OCI-LY1 (cell line): ENCODE measurements around the gene SHTN1.

ENCODE experiments used
- H2AFZ ChIP-seq: fragments of 200-600 bp; sonication (generic), shearing (Covaris generic); 2 replicates; pipeline ENCODE4 v1.6.0; 2014; ENCODE audit warnings: antibody characterized with exemption, mild to moderate bottlenecking, low read length
- H3F3A ChIP-seq: fragments of 200-600 bp; sonication (generic), shearing (Covaris generic); 2 replicates; pipeline ENCODE4 v1.6.0; 2014; ENCODE audit warnings: mild to moderate bottlenecking, antibody characterized with exemption, low read length, moderate library complexity; ENCODE audit not compliant: insufficient read depth
- H3K27ac ChIP-seq: fragments of 200-600 bp; sonication (generic); 2 replicates; pipeline ENCODE4 v1.5.1; 2014; ENCODE audit warnings: low read length, mixed run types, mild to moderate bottlenecking, low read depth; ENCODE audit not compliant: poor library complexity, severe bottlenecking
- H3K27me3 ChIP-seq: fragments of 200-600 bp; sonication (generic); 2 replicates; pipeline ENCODE4 v1.6.0; 2014; ENCODE audit warnings: antibody characterized with exemption, mild to moderate bottlenecking, low read length, moderate library complexity; ENCODE audit not compliant: insufficient read depth
- H3K36me3 ChIP-seq: fragments of 200-600 bp; sonication (generic); 2 replicates; pipeline ENCODE4 v1.6.1; 2014; ENCODE audit warnings: mild to moderate bottlenecking, antibody characterized with exemption, low read length, moderate library complexity, mixed read lengths; ENCODE audit not compliant: insufficient read depth
- H3K4me1 ChIP-seq: fragments of 200-600 bp; sonication (generic); 2 replicates; pipeline ENCODE4 v1.5.1; 2014; ENCODE audit warnings: mild to moderate bottlenecking, low read length, moderate library complexity; ENCODE audit not compliant: insufficient read depth, severe bottlenecking
- H3K4me2 ChIP-seq: fragments of 200-600 bp; sonication (generic), shearing (Covaris generic); 2 replicates; pipeline ENCODE4 v1.6.1; 2014; ENCODE audit warnings: low read length
- H3K4me3 ChIP-seq: fragments of 200-600 bp; sonication (generic); 2 replicates; pipeline ENCODE4 v1.5.1; 2014; ENCODE audit warnings: low read length, low read depth, mild to moderate bottlenecking, mixed read lengths; ENCODE audit not compliant: poor library complexity, severe bottlenecking
- H3K79me2 ChIP-seq: fragments of 200-600 bp; shearing (Covaris generic); 2 replicates; pipeline ENCODE4 v1.6.1; 2016; ENCODE audit warnings: mixed run types, low read length, mixed read lengths; ENCODE audit not compliant: insufficient read depth
- H3K9ac ChIP-seq: fragments of 200-600 bp; sonication (generic), shearing (Covaris generic); 2 replicates; pipeline ENCODE4 v1.6.1; 2014; ENCODE audit warnings: mild to moderate bottlenecking, low read length, mixed read lengths
- H3K9me2 ChIP-seq: fragments of 200-600 bp; sonication (generic), shearing (Covaris generic); 2 replicates; pipeline ENCODE4 v1.6.1; 2014; ENCODE audit warnings: low read depth, mild to moderate bottlenecking, low read length, mixed read lengths
- H3K9me3 ChIP-seq: fragments of 200-600 bp; shearing (Covaris generic); 2 replicates; pipeline ENCODE4 v1.6.1; 2014; ENCODE audit warnings: low read length, mixed read lengths
- H4K20me1 ChIP-seq: fragments of 200-600 bp; sonication (generic), shearing (Covaris generic); 2 replicates; pipeline ENCODE4 v1.6.0; 2016; ENCODE audit warnings: mild to moderate bottlenecking, low read length; ENCODE audit not compliant: insufficient read depth
- CTCF ChIP-seq: fragments of 200-600 bp; sonication (generic), shearing (Covaris generic); IDR thresholded peaks from 2 replicates; pipeline ENCODE4 v1.5.1; 2017; ENCODE audit warnings: mild to moderate bottlenecking, antibody characterized with exemption, low read length, moderate library complexity, mixed read lengths
- EZH2 ChIP-seq: fragments of 200-600 bp; sonication (generic), shearing (Covaris generic); IDR thresholded peaks from 2 replicates; pipeline ENCODE4 v1.8.0; 2017; ENCODE audit warnings: borderline replicate concordance, mixed run types, mild to moderate bottlenecking, antibody characterized with exemption, low read length, moderate library complexity, mixed read lengths

The SHTN1 gene

GRCh38 chr10:116891208-116891607 lies 113.8 kb downstream of the SHTN1 start:
- Histone ChIP-seq H3K9me3 (no peaks in the 10 kb centered on the region), H3K36me3 (no peaks in the 10 kb centered on the region), H3K9ac (no peak overlapping the region), H3F3A (no peaks in the 10 kb centered on the region), H2AFZ (no peak overlapping the region), H3K27ac (no peak overlapping the region), H4K20me1 (no peaks in the 10 kb centered on the region), H3K4me3 (no peak overlapping the region), H3K4me1 (no peaks in the 10 kb centered on the region), H3K27me3 (no peaks in the 10 kb centered on the region), H3K9me2 (no peaks in the 10 kb centered on the region), H3K79me2 (no peaks in the 10 kb centered on the region), H3K4me2 (no peak overlapping the region)
- TF ChIP-seq EZH2 (no peak), CTCF (no peak)

- Histone ChIP-seq H3K27ac (no peak overlapping the region), H2AFZ (no peak overlapping the region), H3K27me3 (0 out of 2 replicates have a peak, but pooled peaks cover 3% of the 10 kb centered on the region), H3K79me2 (no peaks in the 10 kb centered on the region), H3K9me2 (no peaks in the 10 kb centered on the region), H3K9me3 (no peaks in the 10 kb centered on the region), H3K4me3 (no peak overlapping the region), H4K20me1 (no peaks in the 10 kb centered on the region), H3F3A (no peaks in the 10 kb centered on the region), H3K36me3 (no peaks in the 10 kb centered on the region), H3K4me1 (no peaks in the 10 kb centered on the region), H3K4me2 (no peak overlapping the region), H3K9ac (no peak overlapping the region)
- TF ChIP-seq CTCF (no peak), EZH2 (no peak)
These were observed 115.9 kb downstream of the SHTN1 start for GRCh38 chr10:116889066-116889465.

- Histone ChIP-seq H3K4me2 (no peak overlapping the region), H3K9me2 (no peaks in the 10 kb centered on the region), H3K9me3 (no peaks in the 10 kb centered on the region), H3K4me3 (no peak overlapping the region), H3K79me2 (no peaks in the 10 kb centered on the region), H3K27me3 (0 out of 2 replicates have a peak, but pooled peaks cover 3% of the 10 kb centered on the region), H2AFZ (no peak overlapping the region), H3K9ac (no peak overlapping the region), H4K20me1 (no peaks in the 10 kb centered on the region), H3F3A (no peaks in the 10 kb centered on the region), H3K27ac (no peak overlapping the region), H3K36me3 (no peaks in the 10 kb centered on the region), H3K4me1 (no peaks in the 10 kb centered on the region)
- TF ChIP-seq CTCF (no peak), EZH2 (no peak)
These were observed 116.5 kb downstream of the SHTN1 start for GRCh38 chr10:116888380-116889055.
